WERI-Rb-1 (cell line): Measurements from ENCODE around the gene CSAG1.
"Not testable (repeated sequence)": the region's sequence is repeated elsewhere in the genome, so short reads cannot be mapped to it uniquely, and the experiment has no call there.

Source experiments
- DNase-seq: peaks from one replicate; pipeline ENCODE4 v3.0.0-alpha.2; 2020
- H3K27ac ChIP-seq: fragments of 250-450 bp; sonication (Bioruptor Pico); 2 replicates; pipeline ENCODE4 v1.5.1; 2020; ENCODE audit warnings: mild to moderate bottlenecking, moderate library complexity
- H3K27me3 ChIP-seq: fragments of 250-450 bp; sonication (Bioruptor Pico); 2 replicates; pipeline ENCODE4 v1.5.1; 2021; ENCODE audit warnings: mild to moderate bottlenecking, low read depth, moderate library complexity; ENCODE audit not compliant: insufficient read depth, severe bottlenecking
- H3K36me3 ChIP-seq: fragments of 250-450 bp; sonication (Bioruptor Pico); 2 replicates; pipeline ENCODE4 v1.5.1; 2020; ENCODE audit warnings: mild to moderate bottlenecking, moderate library complexity
- H3K4me3 ChIP-seq: 2 replicates; pipeline ENCODE4 v1.5.1; 2011; ENCODE audit warnings: low read depth, mild to moderate bottlenecking, control low read depth, low read length
- H3K9me3 ChIP-seq: fragments of 250-450 bp; sonication (Bioruptor Pico); 2 replicates; pipeline ENCODE4 v1.5.1; 2021; ENCODE audit warnings: mild to moderate bottlenecking, moderate library complexity; ENCODE audit not compliant: severe bottlenecking
- TF ChIP-seq, protein P1 (sequence below): IDR thresholded peaks from 2 replicates; pipeline ENCODE4 v1.5.1; 2011; ENCODE audit warnings: low read depth, mild to moderate bottlenecking, control low read depth, inconsistent platforms, low read length

Gene CSAG1

GRCh38 chrX:152738560-152738959 lies 5.0 kb upstream of the CSAG1 start:
- Histone ChIP-seq H3K36me3 (no peaks in the 10 kb centered on the region), H3K9me3 (no peaks in the 10 kb centered on the region), H3K4me3 (no peak overlapping the region), H3K27ac (no peak overlapping the region), H3K27me3 (peaks cover 72% of the 10 kb centered on the region)
- DNase-seq = no peak
- TF ChIP-seq, protein P1, sequence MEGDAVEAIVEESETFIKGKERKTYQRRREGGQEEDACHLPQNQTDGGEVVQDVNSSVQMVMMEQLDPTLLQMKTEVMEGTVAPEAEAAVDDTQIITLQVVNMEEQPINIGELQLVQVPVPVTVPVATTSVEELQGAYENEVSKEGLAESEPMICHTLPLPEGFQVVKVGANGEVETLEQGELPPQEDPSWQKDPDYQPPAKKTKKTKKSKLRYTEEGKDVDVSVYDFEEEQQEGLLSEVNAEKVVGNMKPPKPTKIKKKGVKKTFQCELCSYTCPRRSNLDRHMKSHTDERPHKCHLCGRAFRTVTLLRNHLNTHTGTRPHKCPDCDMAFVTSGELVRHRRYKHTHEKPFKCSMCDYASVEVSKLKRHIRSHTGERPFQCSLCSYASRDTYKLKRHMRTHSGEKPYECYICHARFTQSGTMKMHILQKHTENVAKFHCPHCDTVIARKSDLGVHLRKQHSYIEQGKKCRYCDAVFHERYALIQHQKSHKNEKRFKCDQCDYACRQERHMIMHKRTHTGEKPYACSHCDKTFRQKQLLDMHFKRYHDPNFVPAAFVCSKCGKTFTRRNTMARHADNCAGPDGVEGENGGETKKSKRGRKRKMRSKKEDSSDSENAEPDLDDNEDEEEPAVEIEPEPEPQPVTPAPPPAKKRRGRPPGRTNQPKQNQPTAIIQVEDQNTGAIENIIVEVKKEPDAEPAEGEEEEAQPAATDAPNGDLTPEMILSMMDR = no peak

GRCh38 chrX:152736528-152736927 lies 3.0 kb upstream of the CSAG1 start:
- H3K36me3 ChIP-seq = not testable (repeated sequence)

GRCh38 chrX:152735860-152736511 lies 2.5 kb upstream of the CSAG1 start:
- TF ChIP-seq, protein P1 = no peak
- Histone ChIP-seq H3K36me3 (no peaks in the 10 kb centered on the region), H3K9me3 (no peaks in the 10 kb centered on the region), H3K4me3 (no peak overlapping the region), H3K27ac (no peak overlapping the region), H3K27me3 (peaks cover 77% of the 10 kb centered on the region)
- no peak for DNase-seq

More at GRCh38 chrX:152736528-152736927, 3.0 kb upstream of the CSAG1 start:
- not testable (repeated sequence) for H3K27ac ChIP-seq, DNase-seq, H3K4me3 ChIP-seq, H3K9me3 ChIP-seq
- H3K27me3 ChIP-seq = peaks cover 71% of the 10 kb centered on the region

DNA sequence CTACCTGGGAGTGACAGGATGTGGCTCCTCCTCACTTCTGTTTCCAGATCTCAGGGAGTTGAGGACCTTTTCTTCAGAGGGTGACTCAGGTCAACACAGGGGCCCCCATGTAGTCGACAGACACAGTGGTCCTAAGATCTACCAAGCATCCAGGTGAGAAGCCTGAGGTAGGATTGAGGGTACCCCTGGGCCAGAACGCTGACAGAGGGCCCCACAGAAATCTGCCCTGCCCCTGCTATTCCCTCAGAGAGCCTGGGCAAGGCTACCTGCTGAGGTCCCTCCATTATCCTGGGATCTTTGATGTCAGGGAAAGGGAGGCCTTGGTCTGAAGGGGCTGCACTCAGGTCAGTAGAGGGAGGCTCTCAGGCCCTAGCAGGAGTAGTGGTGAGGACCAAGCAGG lies 1.6 kb upstream of the CSAG1 start:
- Histone ChIP-seq H3K9me3 (no peaks in the 10 kb centered on the region), H3K4me3 (no peak overlapping the region), H3K27me3 (peaks cover 81% of the 10 kb centered on the region), H3K36me3 (no peaks in the 10 kb centered on the region), H3K27ac (no peak overlapping the region)
- no peak for DNase-seq
- TF ChIP-seq, protein P1 = no peak

- not testable (repeated sequence) for DNase-seq, H3K9me3 ChIP-seq, H3K27ac ChIP-seq, H3K4me3 ChIP-seq, H3K36me3 ChIP-seq
- H3K27me3 ChIP-seq = peaks cover 84% of the 10 kb centered on the region
Observed at GRCh38 chrX:152734143-152734858, 780 bp upstream of the CSAG1 start.

- Histone ChIP-seq H3K27me3 (peaks cover 40% of the 10 kb centered on the region), H3K4me3 (no peak overlapping the region), H3K9me3 (no peaks in the 10 kb centered on the region), H3K36me3 (no peaks in the 10 kb centered on the region), H3K27ac (no peak overlapping the region)
- TF ChIP-seq, protein P1 = no peak
- no peak for DNase-seq
Observed at GRCh38 chrX:152725409-152725808, 8.1 kb downstream of the CSAG1 start.

DNA sequence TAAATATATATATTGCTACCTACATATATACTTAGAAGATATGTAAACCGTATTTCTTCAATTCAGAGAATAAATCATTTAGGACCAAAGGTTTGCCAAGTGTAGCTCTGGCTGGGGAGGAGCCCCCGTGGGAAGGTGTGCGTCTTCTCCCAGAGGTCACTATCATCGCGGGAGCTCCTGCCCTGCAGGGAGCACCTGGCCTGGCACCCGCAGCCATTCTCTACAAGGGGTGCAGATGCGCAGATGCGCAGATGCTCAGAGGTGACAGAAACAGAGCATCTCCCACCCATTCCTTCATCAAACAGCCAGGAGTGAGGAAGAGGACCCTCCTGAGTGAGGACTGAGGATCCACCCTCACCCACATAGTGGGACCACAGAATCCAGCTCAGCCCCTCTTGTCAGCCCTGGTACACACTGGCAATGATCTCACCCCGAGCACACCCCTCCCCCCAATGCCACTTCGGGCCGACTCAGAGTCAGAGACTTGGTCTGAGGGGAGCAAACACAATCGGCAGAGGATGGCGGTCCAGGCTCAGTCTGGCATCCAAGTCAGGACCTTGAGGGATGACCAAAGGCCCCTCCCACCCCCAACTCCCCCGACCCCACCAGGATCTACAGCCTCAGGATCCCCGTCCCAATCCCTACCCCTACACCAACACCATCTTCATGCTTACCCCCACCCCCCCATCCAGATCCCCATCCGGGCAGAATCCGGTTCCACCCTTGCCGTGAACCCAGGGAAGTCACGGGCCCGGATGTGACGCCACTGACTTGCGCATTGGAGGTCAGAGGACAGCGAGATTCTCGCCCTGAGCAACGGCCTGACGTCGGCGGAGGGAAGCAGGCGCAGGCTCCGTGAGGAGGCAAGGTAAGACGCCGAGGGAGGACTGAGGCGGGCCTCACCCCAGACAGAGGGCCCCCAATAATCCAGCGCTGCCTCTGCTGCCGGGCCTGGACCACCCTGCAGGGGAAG lies 19.4 kb downstream of the CSAG1 start, which contains the start of gene MAGEA2B:
MAGEA2B (plus strand) TSS at position 814 of the 973 bp plus-strand sequence. CDS start 2,479 bp downstream, outside the sequence.
- not testable (repeated sequence) for H3K9me3 ChIP-seq, H3K4me3 ChIP-seq, H3K27ac ChIP-seq, H3K36me3 ChIP-seq, H3K27me3 ChIP-seq, DNase-seq

GRCh38 chrX:152713195-152713594 lies 20.3 kb downstream of the CSAG1 start:
- H3K4me3 ChIP-seq, DNase-seq, H3K9me3 ChIP-seq, H3K36me3 ChIP-seq, H3K27ac ChIP-seq, H3K27me3 ChIP-seq: not testable (repeated sequence)

DNA sequence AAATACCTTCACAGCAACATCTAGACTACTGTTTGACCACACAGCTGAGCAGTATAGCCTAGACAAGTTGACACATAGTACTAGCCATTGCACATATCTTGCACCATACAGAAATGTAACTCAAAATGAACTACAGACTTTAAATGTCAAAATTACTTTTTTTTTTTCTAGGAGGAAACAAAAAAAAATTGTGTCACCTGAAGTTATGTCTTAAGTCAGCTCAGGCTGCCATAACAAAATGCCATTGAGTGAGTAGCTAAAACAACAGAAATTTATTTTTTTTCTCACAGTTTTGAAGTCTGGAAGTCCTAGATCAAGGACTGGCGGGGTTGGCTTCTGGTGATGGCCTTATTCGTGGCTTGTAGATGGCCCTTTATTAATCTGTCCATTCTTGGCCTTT lies 24.3 kb downstream of the CSAG1 start, which contains the start of gene CSAG2:
CSAG2 (minus strand) TSS at position 101 of the 400 bp plus-strand sequence. CDS start 161 bp downstream, outside the sequence.
- not testable (repeated sequence) for DNase-seq

More for the DNA sequence above, 24.3 kb downstream of the CSAG1 start, which contains the start of gene CSAG2:
- not testable (repeated sequence) for H3K4me3 ChIP-seq, H3K27ac ChIP-seq, H3K36me3 ChIP-seq, H3K9me3 ChIP-seq, H3K27me3 ChIP-seq
